GM18511 (cell line): ENCODE results near the gene COL23A1.

ENCODE experiments used
- ATAC-seq: cut with Tn5 transposase; IDR thresholded peaks from one replicate; pipeline ENCODE4 v1.9.1; 2021; ENCODE audit warnings: mild to moderate bottlenecking, moderate library complexity; ENCODE audit not compliant: unreplicated experiment

The COL23A1 gene

DNA sequence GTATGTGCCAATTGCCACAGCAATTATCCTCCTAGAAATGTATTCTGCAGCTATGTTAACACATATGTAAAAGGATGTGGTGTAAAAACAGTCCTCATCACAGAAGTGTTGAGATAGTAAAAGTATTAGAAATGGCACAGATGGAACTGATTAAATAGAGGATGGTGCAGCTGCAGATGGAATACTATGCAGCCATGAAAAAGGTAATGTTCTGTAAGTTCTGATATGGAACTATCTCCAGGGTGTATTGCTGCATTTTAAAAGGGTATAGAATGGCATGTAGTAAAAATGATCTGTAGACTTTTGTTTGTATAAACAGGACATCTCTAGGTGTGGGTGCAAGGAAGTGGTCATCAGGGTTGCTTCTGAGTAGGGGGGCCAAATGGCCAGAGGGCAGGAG lies 294.6 kb downstream of the COL23A1 start:
- no peak for ATAC-seq

DNA sequence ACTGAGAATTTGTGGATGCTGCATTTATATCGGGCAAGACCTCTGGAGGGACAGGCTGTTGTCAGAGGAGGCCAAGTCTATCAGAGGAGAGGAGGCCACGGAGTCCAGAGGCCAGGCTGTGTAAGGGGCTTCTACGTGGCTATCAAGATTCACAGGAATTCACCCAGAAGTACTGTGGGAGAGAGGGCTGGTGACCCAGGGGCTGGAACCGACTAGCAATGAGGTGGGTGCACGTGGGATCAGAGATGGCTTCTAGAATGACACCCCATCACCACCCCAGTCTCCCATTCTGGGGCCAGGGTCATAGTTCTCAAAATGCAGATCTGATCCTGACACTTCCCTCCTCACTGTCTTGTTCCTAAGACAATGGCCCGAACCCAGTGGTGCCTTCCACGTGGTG lies 296.4 kb downstream of the COL23A1 start:
- no peak for ATAC-seq

DNA sequence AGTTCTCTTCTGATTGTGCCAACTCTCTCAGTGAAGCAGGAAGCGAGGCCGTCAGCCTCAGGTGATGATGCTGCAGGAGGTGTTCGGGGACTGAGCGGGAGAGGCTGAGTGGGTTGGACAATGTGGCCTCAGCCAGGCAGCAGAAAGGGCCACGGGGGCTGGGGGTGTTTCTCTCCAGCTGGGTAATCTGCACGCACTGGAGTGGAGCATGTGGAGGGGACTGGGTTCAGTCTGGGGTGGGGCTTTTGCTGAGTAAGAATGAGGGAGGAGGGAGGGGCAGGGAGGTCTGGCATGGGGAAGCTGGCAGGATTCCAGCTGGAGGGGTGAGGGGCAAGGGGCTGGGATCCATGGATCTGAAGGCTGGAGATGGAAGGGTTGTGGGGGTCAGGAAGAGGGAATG lies 296.8 kb downstream of the COL23A1 start:
- no peak for ATAC-seq

DNA sequence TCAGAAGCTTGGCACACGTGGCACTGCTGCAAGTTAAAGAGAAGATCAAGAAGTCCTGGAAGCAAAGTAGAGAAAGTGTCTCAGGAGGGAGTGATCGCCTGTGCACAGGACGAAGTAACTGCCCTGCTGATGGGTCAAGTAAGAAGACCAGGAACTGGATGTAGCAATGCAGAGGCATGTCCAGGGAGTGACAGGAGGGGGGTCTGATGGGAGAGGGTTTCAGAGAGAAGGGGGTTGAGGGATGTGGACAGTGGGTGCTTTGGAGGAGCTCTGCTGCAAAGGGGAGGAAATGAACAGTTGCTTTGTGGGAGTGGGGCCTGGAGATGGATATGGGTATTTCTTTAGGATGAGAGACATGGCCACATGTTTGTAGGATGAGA lies 297.4 kb downstream of the COL23A1 start:
- no peak for ATAC-seq

DNA sequence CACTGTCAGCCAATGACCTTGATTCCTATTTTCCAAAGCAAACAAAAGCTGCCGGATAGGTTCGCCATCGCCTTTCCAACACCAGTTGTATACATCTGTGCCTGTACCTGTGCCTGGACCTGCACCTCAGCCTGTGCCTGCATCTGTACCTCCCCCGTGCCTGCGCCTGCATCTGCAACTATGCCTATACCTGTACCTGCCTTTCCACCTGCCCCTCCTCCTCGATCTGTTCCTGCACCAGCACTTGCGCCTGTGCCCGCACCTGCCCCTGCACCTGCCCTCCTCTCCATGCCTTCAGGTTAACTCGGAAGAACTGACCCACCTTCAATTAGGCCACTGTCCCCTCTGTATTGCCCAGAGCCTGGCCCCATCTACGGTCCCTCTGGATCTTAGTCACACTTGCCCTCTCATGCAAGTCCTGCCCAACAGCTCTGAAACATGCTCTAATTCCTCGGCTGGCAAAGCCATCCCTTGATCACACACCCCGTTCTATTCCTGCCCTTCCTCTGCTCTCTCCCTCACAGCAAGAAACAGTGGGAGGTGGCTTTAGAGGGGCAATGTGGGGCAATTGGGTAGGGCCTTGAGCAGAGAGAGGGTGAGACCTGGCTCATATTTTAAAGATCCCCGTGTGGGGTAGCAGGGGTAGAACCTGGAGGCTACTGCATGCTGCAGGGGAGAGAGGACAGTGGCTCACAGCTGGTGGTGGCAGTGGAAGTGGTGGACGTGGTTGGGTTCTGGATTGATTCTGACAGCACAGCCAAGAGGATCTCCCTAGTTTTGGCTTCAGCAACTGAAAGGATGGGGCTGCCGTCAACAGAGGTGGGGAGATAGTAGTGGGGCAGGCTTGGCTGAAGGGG lies 298.0 kb downstream of the COL23A1 start:
- no peak for ATAC-seq

DNA sequence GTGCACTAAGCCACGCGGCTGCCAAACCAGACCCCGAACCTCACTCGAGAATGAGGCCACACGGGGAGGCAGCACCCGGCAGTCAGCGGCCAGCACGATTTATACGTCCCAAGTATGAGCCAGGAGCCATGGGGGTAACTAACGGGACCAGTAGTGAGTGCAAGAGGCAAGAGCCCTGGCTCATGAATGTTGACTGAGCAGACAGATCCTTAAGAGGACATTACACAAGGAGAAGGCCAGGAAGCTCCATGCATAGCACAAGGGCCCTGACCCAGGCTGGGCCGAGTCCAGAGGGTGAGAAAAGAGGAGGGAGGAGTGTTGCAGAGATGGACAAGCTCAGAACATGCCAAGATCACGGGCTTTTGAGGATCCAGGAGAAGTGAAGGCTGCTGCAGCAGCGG lies 299.0 kb downstream of the COL23A1 start:
- no peak for ATAC-seq

DNA sequence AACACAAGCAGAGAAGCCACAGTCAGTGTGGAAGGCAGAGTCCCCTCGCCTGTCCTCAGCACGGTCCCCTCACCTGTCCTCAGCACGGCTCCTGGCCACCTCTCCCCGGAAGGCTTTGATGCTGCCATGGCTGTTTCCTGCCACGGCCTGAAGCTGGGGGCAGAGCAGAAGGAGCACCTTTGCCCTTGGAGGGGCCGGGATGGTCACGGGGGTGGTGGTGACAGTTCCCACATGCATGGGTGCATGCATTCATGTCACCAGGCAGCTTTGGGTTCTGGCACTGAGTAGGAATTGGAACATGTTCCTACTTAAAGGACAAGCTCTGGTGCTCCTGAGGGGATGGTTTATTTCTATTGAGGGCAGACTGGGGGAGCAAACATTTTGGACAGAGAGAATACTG lies 299.8 kb downstream of the COL23A1 start:
- ATAC-seq, result no peak

DNA sequence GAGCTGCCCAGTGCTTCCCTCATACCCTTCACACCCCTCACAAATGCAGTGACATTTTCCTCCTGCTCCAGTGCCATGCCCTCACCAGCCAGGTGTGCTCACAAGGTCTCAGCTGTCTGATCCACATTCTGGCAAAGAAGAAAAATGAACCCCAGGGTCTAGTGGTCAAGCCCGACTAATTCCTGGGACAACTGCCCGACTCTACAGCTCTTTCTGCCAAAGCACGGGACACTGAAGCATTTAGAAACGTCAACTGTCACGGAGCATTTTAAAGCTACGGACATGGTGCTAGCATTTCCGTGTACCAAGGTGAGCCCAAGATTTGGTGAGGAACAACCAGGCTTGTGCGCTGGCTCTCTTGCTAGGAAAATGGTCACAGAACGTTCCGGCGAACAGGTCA lies 300.8 kb downstream of the COL23A1 start:
- no peak for ATAC-seq

DNA sequence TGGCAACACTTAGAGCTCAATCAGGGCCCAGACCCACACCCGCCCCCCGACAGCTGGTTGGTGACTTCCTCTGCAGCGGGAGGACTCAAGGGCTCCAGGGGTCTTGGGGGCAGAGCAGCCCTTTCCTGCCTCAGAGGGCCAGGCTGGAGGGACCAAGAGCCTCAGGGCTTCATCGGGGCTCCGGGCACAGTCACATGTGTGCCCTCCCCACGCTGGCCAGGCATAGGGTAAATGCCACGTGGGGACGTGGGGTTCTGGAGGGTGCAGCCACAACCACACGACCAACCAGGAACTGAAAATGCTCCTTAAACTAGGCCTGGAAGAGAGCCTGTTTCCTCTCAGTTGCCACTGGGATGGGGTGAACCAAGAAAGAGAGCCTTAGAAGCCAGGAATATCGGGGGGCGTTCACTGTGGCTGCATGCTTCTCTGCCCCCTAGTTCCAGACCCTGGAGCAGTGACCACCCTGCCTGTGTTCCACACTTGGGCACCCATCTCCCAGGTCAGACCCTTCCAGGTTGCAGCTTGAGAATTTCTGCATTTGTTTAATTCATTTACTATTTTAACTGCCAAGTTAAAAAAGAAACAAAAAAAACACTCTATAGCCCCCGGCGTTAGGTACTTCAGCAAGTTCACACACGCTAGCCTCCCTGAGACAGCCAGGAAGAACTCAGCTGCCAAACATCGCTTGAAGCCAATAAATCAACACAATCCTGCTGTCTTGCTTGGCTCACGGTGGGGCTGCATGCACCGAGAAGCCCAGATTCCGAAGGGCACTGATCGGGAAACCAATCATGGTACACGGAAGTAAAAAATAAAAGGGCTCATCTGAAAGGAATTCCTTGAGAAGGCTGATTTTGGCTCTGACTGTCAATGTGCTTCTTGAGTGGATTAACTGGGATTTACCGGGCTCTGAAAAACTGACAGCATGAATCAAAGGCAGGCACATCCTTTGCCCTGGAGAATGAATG lies 301.5 kb downstream of the COL23A1 start:
- no peak for ATAC-seq

DNA sequence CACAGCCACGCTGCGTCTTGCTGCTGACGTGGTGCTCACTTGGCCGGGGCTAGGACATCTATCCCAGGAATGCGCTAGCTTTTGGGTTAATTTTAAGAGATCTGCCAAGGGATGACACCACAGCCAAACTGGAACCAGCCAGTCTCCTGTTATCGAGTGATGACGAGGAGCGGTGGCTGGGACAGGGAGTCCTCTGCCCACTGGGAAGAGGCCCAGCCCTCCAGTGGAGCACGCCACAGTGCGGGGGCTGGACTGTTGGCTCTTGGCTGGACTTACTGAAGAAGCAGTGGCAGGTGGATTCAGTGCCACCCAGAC lies 302.4 kb downstream of the COL23A1 start:
- no peak for ATAC-seq

DNA sequence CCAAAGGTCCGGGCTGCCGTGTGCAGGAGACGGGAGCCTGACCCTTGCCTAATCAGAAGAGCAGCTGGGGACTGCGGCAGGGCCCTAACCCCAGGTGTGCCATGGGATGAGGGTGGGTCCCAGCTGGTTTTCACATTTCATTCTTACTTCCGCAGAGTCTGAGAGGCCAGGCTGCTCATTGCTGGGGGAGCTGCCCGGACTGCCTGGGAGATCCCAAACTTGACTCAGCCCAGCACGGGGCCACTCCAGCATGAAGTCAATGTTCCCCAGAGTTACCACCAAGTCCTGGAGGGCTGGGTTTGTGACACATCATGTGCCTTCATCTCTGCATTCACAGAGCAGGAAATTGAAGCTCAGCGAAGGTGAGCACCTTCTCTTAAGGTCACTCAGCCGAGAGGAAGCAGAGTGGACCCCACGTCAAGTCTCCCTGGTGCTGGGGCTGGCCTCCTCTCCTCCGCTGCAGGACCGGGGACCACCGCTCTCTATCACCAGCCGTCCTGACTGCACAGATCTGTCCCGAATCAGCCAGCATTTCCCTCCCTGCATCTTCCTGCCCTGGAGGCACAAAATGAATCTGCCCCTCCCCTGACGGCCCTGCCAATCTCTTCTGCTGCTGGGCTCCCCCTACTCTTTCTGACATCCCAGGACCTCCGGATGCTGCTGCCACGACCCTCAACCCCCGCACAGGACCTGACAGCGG lies 303.0 kb downstream of the COL23A1 start:
- ATAC-seq, result no peak

DNA sequence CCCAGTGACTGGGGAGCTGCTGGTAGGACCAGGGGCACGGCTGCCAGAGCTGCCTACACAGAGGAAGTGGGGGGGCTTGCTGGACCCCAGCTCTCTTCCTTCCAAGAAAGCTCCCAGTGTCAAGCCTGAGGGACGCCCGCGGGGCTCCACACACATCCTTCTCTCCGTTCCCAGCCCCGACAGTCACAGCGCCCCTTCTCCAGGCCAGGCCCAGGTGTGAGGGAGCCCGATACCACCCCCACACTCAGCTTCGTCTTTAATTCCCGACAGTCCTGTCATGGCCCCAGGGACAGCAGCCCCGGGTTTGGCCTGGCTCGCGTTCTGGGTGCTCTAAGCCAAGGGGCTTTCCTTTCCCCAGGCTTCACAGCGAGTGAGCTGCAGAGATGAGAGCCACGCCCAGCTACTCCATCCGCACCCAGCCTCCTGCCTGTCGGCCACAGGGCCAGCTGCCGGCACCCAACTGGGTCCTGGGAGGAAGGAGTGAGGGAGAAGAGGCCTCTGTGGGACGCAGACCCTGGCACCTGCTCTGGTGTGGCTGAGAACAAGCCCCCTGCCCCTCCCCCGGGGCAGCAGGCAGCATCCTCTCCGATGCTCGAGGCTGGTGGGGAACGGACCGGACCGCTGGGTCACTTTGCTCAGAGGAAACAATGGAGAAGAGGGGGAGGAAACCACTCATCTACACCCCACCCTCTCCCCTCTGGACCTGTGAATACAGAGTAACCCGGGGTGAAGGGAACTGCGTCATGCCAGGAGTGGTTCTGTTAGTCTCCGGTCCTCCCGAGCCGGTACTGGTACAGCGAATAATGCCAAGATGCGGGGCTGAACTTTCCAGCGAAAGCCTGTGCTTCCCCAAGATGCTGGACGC lies 303.7 kb downstream of the COL23A1 start:
- ATAC-seq, result no peak

DNA sequence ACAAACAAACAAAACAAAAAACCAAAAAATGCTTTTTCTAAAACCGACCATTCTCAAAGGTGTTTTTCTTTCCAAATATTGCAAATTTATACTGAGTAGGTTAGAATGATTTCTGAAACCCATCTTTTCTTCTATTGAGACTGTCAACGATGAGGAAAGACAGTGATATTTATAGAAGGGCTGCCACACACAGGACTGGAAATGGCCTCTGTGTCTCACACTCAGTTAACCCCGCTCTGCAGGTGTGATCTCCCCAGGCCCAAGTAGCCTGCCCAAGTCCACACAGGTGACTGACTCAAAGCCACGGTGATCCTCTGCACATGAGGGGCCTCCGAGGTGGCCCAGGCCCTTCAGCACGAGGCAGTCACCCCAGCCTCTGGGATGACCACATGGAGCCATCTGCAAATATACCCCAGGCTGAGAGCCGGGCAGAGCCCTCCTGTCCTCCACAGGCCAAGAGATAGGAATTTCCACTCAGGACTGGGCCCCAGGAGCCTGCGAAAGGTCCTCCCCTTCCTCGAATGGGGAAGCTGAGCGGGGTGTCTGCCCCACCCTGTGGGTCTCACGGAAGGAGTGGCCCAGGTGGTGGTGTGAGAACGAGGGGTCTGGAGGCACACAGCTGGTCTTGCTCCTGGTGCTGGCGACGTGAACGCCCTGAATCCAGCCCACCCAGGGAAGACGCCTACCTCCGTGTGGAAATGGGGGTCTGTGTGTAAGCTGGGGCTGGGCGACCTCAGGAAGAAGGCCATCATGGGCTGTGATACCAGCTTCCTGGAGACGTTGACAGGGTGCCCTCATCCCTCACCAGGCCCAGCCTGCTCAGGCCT lies 304.6 kb downstream of the COL23A1 start:
- ATAC-seq, result no peak

DNA sequence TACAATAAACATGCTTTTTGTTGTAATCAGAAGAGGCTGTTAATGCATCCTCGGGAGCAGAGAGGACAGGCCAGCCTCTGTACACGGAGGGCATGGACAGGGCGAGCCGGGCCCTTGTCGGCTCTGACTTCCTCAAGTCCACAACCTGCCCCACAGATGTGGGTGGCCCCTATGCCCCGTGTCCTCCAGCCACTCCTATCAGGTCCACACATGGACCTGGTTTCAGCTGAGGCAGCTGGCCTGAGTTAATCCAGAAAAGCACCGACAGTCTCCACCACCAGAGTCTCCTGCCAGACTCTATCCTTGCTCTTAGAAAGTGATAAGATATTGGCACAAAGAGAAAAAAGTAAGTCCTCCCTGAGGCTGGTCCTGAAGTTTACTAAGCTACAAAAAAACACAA lies 305.2 kb downstream of the COL23A1 start:
- no peak for ATAC-seq

DNA sequence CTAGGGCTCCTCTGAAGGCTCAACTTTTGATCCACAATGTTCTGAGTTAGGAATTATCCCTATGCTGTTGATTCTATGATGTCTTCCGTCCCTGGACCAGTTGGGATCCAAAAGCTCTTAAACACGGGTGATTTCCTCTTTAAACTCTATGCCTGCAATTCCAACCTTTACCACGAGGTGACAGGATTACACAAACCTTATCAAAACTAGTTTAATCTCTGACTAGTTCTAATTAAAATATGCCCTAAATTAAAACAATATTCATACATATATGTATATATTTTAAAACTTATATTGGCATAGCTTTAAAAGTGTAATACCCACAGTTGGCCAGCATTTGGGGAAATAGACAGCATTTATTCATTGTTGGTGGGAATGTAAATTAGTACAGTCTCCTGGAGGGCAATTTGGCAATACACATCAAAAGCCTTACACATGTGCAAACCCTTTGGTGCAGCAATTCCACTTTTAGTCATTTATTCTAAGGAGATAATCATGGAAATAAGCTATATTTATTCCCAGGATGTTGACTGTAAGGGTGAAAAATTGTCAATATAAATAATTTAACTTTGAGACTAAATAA lies 306.0 kb downstream of the COL23A1 start:
- no peak for ATAC-seq

DNA sequence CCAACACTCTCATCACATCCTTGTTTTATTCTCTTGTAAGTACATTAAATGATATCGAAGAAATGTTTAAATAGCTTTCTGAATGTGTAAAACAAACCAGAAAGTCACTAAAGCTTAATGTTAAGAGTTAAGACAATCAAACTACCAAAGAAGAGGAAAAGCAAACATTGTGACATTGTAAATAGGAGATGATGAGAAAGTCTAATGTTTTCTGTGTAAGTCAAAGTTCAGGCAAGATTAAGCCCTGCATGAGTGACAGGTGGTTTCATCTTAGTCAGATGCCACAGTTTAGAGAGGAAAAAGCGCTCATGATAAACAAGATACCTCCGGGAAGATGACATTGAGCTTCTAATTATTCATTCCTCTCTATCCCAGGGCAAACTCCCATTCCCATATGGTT lies 306.7 kb downstream of the COL23A1 start:
- ATAC-seq, result no peak

DNA sequence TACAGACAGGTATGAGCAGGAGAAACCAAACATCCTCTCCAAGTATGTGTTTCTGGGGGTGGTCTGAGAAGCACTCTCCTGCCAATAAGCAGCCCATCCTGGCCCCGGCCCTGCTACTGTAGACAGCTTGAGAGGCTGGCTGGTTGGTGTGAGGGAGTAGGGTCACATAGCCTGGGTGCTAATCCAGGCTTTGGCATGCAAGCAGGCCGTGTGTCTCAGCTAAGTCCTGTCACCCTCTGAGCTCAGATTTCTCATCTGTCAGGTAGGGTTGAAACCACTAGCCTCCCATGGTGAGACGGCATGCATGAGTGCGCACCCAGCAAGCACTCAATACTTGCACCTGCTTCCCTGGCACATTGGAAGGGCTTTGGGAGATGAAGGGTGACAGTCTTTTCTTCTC lies 307.8 kb downstream of the COL23A1 start:
- no peak for ATAC-seq

DNA sequence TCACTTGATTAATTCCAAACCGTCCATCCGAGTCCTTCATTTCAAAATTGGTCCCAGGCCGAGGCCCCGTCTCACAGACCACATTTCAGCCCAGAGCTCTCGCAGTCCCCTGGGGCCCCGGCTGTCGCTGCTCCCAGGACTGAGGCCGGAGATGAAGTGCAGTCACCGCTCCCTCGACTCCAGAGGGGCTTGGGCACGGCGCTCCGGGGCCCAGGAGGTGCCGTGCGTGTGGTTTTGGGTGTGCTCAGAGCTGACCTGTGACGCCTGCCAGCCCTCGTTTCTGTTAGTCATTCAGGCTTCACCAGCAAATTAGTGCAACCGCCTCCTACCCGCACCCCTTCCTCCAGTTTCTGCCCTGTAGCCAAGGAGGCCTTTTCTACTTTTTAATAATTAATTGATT lies 308.9 kb downstream of the COL23A1 start:
- no peak for ATAC-seq

DNA sequence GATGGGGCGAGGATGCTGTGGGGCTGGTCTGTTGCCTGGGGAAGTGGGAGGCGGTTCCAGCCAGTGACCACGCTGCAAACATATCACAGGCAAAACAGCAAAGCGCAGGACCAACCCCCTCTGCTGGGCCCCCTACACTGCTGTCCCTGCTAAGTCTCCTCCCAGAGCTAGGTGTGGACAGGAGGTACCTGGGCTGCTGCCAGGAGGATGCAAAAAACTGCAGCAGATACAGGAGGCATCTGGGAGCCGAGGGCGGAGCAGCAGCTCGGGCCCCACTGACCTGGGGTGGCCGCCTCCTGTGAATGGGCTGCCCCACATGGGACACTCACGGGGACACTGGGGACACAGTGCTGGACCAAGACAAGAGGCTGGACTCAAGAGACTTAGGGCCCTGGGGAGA lies 309.6 kb downstream of the COL23A1 start:
- no peak for ATAC-seq
